ENCODE measurements around the gene CHD2. TPM values are rescaled to one million over a fixed set of nuclear protein-coding genes. Genes with fewer than 3 reads are reported as not detected.

CHD2 gene
- total RNA-seq, 1 experiment from 2014 or later: 63.3 TPM

GRCh38 chr15:93005133-93005532 lies 105.0 kb downstream of the CHD2 start:
- no peak overlapping the region for H3K4me3 Mint-ChIP-seq

More at GRCh38 chr15:93005133-93005532, 105.0 kb downstream of the CHD2 start:
- Mint-ChIP-seq H3K27me3 (ENCODE audit: low read depth) (no peaks in the 10 kb centered on the region), H3K9me3 (no peaks in the 10 kb centered on the region), H3K27ac (peak overlapping the region in 1 of 3 experiments; percentile 60; a peak in 1 of 7 replicates), H3K36me3 (ENCODE audit: insufficient read depth in 1 of 3, low read depth in 3 of 3) (peaks cover 45 to 96% (median 83%) of the 10 kb centered on the region in 3 experiments), H3K4me1 (no peaks in the 10 kb centered on the region)
- DNase-seq: no peak
- Histone ChIP-seq H3K4me2 (ENCODE audit: insufficient read depth, insufficient read length, low read length) (no peak overlapping the region), H3K27ac (ENCODE audit: insufficient read length, low read depth, low read length) (no peak overlapping the region), H3K79me2 (ENCODE audit: insufficient read depth, low read length) (no peaks in the 10 kb centered on the region), H3K23me2 (ENCODE audit: insufficient read length, low read depth, low read length, poor library complexity, severe bottlenecking) (no peaks in the 10 kb centered on the region), H3K79me1 (ENCODE audit: insufficient read depth, low read depth, low read length, poor library complexity, severe bottlenecking) (no peaks in the 10 kb centered on the region), H2AFZ (ENCODE audit: low read length) (no peak overlapping the region), H3K4me1 (ENCODE audit: insufficient read depth, low read length) (no peaks in the 10 kb centered on the region), H3K9me3 (ENCODE audit: control insufficient read depth, low read depth, low read length) (no peaks in the 10 kb centered on the region), H3T11ph (ENCODE audit: low read length) (no peak overlapping the region), H2AK5ac (ENCODE audit: insufficient read length, low read length) (no peak overlapping the region), H2BK12ac (ENCODE audit: insufficient read length, low read depth, low read length) (no peak overlapping the region), H3K14ac (ENCODE audit: insufficient read depth, low read length) (no peak overlapping the region), H3K9ac (ENCODE audit: extremely low read depth, insufficient read length, low read length) (no peak overlapping the region), H4K20me1 (ENCODE audit: control insufficient read depth, insufficient read depth, insufficient read length) (no peaks in the 10 kb centered on the region), H4K5ac (ENCODE audit: insufficient read length, low read depth, low read length) (no peak overlapping the region), H2BK15ac (ENCODE audit: low read depth, low read length) (no peak overlapping the region), H2BK120ac (ENCODE audit: low read depth, low read length, poor library complexity, severe bottlenecking) (no peak overlapping the region), H4K8ac (replicated peaks; ENCODE audit: insufficient read length, low read depth, low read length) (no peak overlapping the region), H3K23ac (ENCODE audit: insufficient read length, low read depth, low read length) (no peak overlapping the region), H3K4ac (ENCODE audit: low read depth, low read length) (no peak overlapping the region), H2BK20ac (ENCODE audit: low read depth, low read length, poor library complexity, severe bottlenecking) (no peak overlapping the region), H3K27me3 (ENCODE audit: insufficient read depth, low read length) (no peaks in the 10 kb centered on the region), H4K91ac (ENCODE audit: insufficient read length, low read depth, low read length) (no peak overlapping the region), H3K18ac (ENCODE audit: insufficient read length, low read depth, low read length) (no peak overlapping the region), H3K56ac (ENCODE audit: insufficient read length, low read depth, low read length) (no peak overlapping the region), H2BK5ac (ENCODE audit: insufficient read length, low read length) (no peak overlapping the region)
- no CpG with 5 or more reads among the region's 4 CpGs for WGBS (ENCODE audit: extremely low coverage, insufficient read length, low lambda C conversion rate)
- TF ChIP-seq CTCF (conservative IDR thresholded peaks at IDR 0.05): no peak

All from H9 (cell line).